ENCODE data around the gene COL15A1. TPM values are rescaled to one million over a fixed set of nuclear protein-coding genes. Genes with fewer than 3 reads are reported as not detected.

Gene COL15A1
- total and polyA plus RNA-seq, 2 donors (not counting 1 experiment from before 2014, with no cell fraction given), result not detected

- no CpG with 5 or more reads among the region's 2 CpGs for WGBS (ENCODE audit: insufficient coverage)
- ChIA-PET POLR2A (no interaction called here), CTCF (interaction anchor here (0.9 kb wide), 1 partner anchor 10 kb away, joined by 4 read pairs; no protein-coding TSS in a partner anchor)
- DNase-seq (no peak), ATAC-seq (ENCODE audit: low read depth) (no peak)
- no peaks in the 10 kb centered on the region for H3K4me1 Mint-ChIP-seq
- intact Hi-C loops (cut with micrococcal nuclease), result no loop called here
- H3K9ac ChIP-seq (ENCODE audit: low read length), result no peak overlapping the region
- H3K4me3 ChIP-seq (ENCODE audit: control extremely low read depth in 1 of 5, extremely low read depth in 1 of 5, insufficient read depth in 1 of 5, low read depth in 2 of 5, low read length in 4 of 5), result no peak overlapping the region
- no peaks in the 10 kb centered on the region for H3K36me3 ChIP-seq (replicated peaks in 1 of 2; ENCODE audit: control extremely low read depth in 1 of 2, control insufficient read depth in 1 of 2, extremely low read depth in 1 of 2, insufficient read depth in 2 of 2, low read length in 1 of 2)
- H3K9me3 ChIP-seq (ENCODE audit: control extremely low read depth in 1 of 3, control insufficient read depth in 2 of 3, insufficient read depth in 1 of 3, low read length in 2 of 3), result no peaks in the 10 kb centered on the region
- H3K27ac Mint-ChIP-seq, result no peak overlapping the region
- peaks cover 9% of the 10 kb centered on the region for H3K27me3 Mint-ChIP-seq
- H3K4me2 ChIP-seq (replicated peaks; ENCODE audit: low read depth, low read length, poor library complexity, severe bottlenecking), result no peak overlapping the region
- H3K79me2 ChIP-seq (ENCODE audit: control insufficient read depth, insufficient read depth, low read length), result no peaks in the 10 kb centered on the region
- H3K27me3 ChIP-seq (replicated peaks in 1 of 4; ENCODE audit: control extremely low read depth in 1 of 4, control insufficient read depth in 3 of 4, insufficient read depth in 4 of 4, low read length in 3 of 4), result no peaks in the 10 kb centered on the region
- no peak overlapping the region for H3K4me3 Mint-ChIP-seq
- no peaks in the 10 kb centered on the region for H3K4me1 ChIP-seq (ENCODE audit: control insufficient read depth in 2 of 2, insufficient read depth in 2 of 2, low read length in 2 of 2)
- H3K9me3 Mint-ChIP-seq (ENCODE audit: insufficient read depth), result no peaks in the 10 kb centered on the region
- no peak overlapping the region for H3K27ac ChIP-seq (ENCODE audit: low read length in 2 of 2)
- TF ChIP-seq CTCF (IDR thresholded peaks at IDR 0.05), result no peak
- no peak for TF ChIP-seq EZH2 (IDR thresholded peaks at IDR 0.05; ENCODE audit: borderline replicate concordance, insufficient read depth, low read depth, low read length, poor library complexity, severe bottlenecking)
- H2AFZ ChIP-seq (ENCODE audit: insufficient read depth, low read depth, low read length, poor library complexity, severe bottlenecking), result no peak overlapping the region
- H4K20me1 ChIP-seq (ENCODE audit: control insufficient read depth, insufficient read depth, low read length, poor library complexity, severe bottlenecking), result no peaks in the 10 kb centered on the region
These were observed 14.6 kb upstream of the COL15A1 start for GRCh38 chr9:98929071-98929470.

- H3K4me3 Mint-ChIP-seq, result no peak overlapping the region
- Histone ChIP-seq H3K27me3 (replicated peaks in 1 of 4; ENCODE audit: control extremely low read depth in 1 of 4, control insufficient read depth in 3 of 4, insufficient read depth in 4 of 4, low read length in 3 of 4) (no peaks in the 10 kb centered on the region), H2AFZ (ENCODE audit: insufficient read depth, low read depth, low read length, poor library complexity, severe bottlenecking) (no peak overlapping the region), H4K20me1 (ENCODE audit: control insufficient read depth, insufficient read depth, low read length, poor library complexity, severe bottlenecking) (no peaks in the 10 kb centered on the region), H3K27ac (ENCODE audit: low read length in 2 of 2) (no peak overlapping the region), H3K4me1 (ENCODE audit: control insufficient read depth in 2 of 2, insufficient read depth in 2 of 2, low read length in 2 of 2) (no peaks in the 10 kb centered on the region), H3K9ac (ENCODE audit: low read length) (no peak overlapping the region), H3K79me2 (ENCODE audit: control insufficient read depth, insufficient read depth, low read length) (no peaks in the 10 kb centered on the region), H3K4me2 (replicated peaks; ENCODE audit: low read depth, low read length, poor library complexity, severe bottlenecking) (no peak overlapping the region), H3K36me3 (replicated peaks in 1 of 2; ENCODE audit: control extremely low read depth in 1 of 2, control insufficient read depth in 1 of 2, extremely low read depth in 1 of 2, insufficient read depth in 2 of 2, low read length in 1 of 2) (no peaks in the 10 kb centered on the region), H3K9me3 (ENCODE audit: control extremely low read depth in 1 of 3, control insufficient read depth in 2 of 3, insufficient read depth in 1 of 3, low read length in 2 of 3) (no peaks in the 10 kb centered on the region), H3K4me3 (ENCODE audit: control extremely low read depth in 1 of 5, extremely low read depth in 1 of 5, insufficient read depth in 1 of 5, low read depth in 2 of 5, low read length in 4 of 5) (no peak overlapping the region)
- no peak overlapping the region for H3K27ac Mint-ChIP-seq
- H3K27me3 Mint-ChIP-seq, result peaks cover 12% of the 10 kb centered on the region
- POLR2A ChIA-PET, result no interaction called here
- H3K4me1 Mint-ChIP-seq, result no peaks in the 10 kb centered on the region
- no peak for ATAC-seq (ENCODE audit: low read depth)
- TF ChIP-seq EZH2 (IDR thresholded peaks at IDR 0.05; ENCODE audit: borderline replicate concordance, insufficient read depth, low read depth, low read length, poor library complexity, severe bottlenecking), result no peak
- intact Hi-C loops (cut with micrococcal nuclease), result no loop called here
- 82% methylated on average over 8 of the region's 10 CpGs for WGBS (ENCODE audit: insufficient coverage)
- no peaks in the 10 kb centered on the region for H3K9me3 Mint-ChIP-seq (ENCODE audit: insufficient read depth)
- no peak for DNase-seq
- CTCF ChIA-PET, result interaction anchor here (0.5 to 0.9 kb wide), 2 partner anchors 11 to 1101 kb away, joined by 4 read pairs; no protein-coding TSS in a partner anchor
These were observed 13.8 kb upstream of the COL15A1 start for GRCh38 chr9:98929895-98930341.
